ENCODE results near the gene TTC23.

Gene TTC23

GRCh38 chr15:99149366-99149765 is 100.0 kb downstream of the TTC23 start:
- no peak overlapping the region for H3K27ac Mint-ChIP-seq
- H3K27me3 Mint-ChIP-seq, result no peaks in the 10 kb centered on the region
- no peaks in the 10 kb centered on the region for H3K4me1 Mint-ChIP-seq (ENCODE audit: low read depth)
- H3K36me3 Mint-ChIP-seq (ENCODE audit: low read depth), result no peaks in the 10 kb centered on the region
- H3K4me3 Mint-ChIP-seq, result no peak overlapping the region
- H3K9me3 Mint-ChIP-seq, result no peaks in the 10 kb centered on the region

GRCh38 chr15:99148851-99149276 is 100.5 kb downstream of the TTC23 start:
- Mint-ChIP-seq H3K9me3 (no peaks in the 10 kb centered on the region), H3K27me3 (no peaks in the 10 kb centered on the region), H3K4me3 (no peak overlapping the region), H3K36me3 (ENCODE audit: low read depth) (no peaks in the 10 kb centered on the region), H3K27ac (no peak overlapping the region), H3K4me1 (ENCODE audit: low read depth) (no peaks in the 10 kb centered on the region)

DNA sequence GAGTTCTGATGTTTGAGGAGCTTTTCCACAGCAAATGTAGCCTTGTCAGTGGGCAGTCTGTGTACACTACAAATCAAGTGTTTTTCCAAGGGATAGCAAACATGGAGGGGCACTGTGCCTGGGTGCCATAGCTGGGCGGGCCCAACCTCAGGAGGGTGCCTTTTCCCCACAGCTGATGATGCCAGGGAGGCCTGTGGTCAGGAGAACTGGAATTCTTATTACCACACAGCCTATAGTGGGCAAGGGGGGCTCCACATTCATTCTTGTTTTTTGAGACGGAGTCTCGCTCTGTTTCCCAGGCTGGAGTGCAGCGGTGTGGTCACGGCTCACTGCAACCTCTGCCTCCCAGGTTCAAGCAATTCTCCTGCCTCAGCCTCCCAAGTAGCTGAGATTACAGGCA is 102.7 kb downstream of the TTC23 start:
- H3K36me3 Mint-ChIP-seq (ENCODE audit: low read depth), result no peaks in the 10 kb centered on the region
- no peaks in the 10 kb centered on the region for H3K27me3 Mint-ChIP-seq
- no peaks in the 10 kb centered on the region for H3K9me3 Mint-ChIP-seq
- H3K4me3 Mint-ChIP-seq, result no peak overlapping the region
- no peak overlapping the region for H3K27ac Mint-ChIP-seq
- no peaks in the 10 kb centered on the region for H3K4me1 Mint-ChIP-seq (ENCODE audit: low read depth)

DNA sequence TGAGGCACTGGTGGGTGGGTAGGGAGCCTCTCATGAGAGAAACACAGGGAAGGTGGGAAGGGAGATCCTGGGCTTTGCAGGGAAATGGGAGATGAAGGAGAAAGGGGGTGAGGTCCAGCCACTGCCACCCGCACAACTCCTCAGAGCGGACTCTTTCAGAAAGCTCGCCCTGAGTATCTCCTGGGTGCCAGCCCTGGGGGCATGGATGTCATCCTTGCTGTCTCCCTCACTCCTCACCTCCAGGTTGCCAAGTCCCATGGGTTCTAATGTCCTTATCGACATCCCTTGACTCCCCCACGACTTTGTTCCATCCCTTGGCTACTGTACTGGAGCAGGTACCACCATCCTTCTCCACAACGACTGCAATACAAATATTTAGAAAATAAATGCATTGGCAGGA is 103.6 kb downstream of the TTC23 start:
- no peaks in the 10 kb centered on the region for H3K36me3 Mint-ChIP-seq (ENCODE audit: low read depth)
- no peaks in the 10 kb centered on the region for H3K9me3 Mint-ChIP-seq
- no peak overlapping the region for H3K27ac Mint-ChIP-seq
- no peaks in the 10 kb centered on the region for H3K4me1 Mint-ChIP-seq (ENCODE audit: low read depth)
- H3K27me3 Mint-ChIP-seq, result no peaks in the 10 kb centered on the region
- no peak overlapping the region for H3K4me3 Mint-ChIP-seq

DNA sequence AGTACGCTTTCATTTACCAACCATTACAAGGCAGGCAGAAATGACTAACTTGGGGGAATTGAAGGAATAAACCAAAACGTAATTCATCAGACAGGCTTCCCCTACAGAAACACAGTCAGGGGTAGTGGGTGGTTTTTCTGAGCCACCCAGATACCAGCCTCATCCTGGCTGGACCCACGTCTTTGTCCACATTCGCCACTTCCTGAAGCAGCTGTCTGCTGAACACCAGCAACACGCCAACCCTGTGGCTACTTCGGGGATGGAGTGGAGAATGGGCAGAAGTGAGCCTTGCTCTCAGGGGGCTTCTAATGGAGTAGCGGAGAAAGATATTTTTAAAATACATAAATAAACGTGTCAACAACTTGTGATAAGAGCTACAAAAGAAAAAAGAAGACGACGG is 104.4 kb downstream of the TTC23 start:
- Mint-ChIP-seq H3K36me3 (ENCODE audit: low read depth) (no peaks in the 10 kb centered on the region), H3K27me3 (no peaks in the 10 kb centered on the region), H3K4me3 (no peak overlapping the region), H3K9me3 (no peaks in the 10 kb centered on the region), H3K27ac (no peak overlapping the region), H3K4me1 (ENCODE audit: low read depth) (no peaks in the 10 kb centered on the region)

GRCh38 chr15:99143655-99144610 is 105.4 kb downstream of the TTC23 start:
- H3K27ac Mint-ChIP-seq, result no peak overlapping the region
- H3K4me1 Mint-ChIP-seq (ENCODE audit: low read depth), result no peaks in the 10 kb centered on the region
- no peaks in the 10 kb centered on the region for H3K9me3 Mint-ChIP-seq
- H3K27me3 Mint-ChIP-seq, result no peaks in the 10 kb centered on the region
- H3K36me3 Mint-ChIP-seq (ENCODE audit: low read depth), result no peaks in the 10 kb centered on the region
- H3K4me3 Mint-ChIP-seq, result no peak overlapping the region

- H3K27ac Mint-ChIP-seq, result no peak overlapping the region
- H3K4me3 Mint-ChIP-seq, result no peak overlapping the region
- no peaks in the 10 kb centered on the region for H3K9me3 Mint-ChIP-seq
- no peaks in the 10 kb centered on the region for H3K4me1 Mint-ChIP-seq (ENCODE audit: low read depth)
- no peaks in the 10 kb centered on the region for H3K36me3 Mint-ChIP-seq (ENCODE audit: low read depth)
- no peaks in the 10 kb centered on the region for H3K27me3 Mint-ChIP-seq
Measured at GRCh38 chr15:99143242-99143641, 106.1 kb downstream of the TTC23 start.

- no peaks in the 10 kb centered on the region for H3K9me3 Mint-ChIP-seq
Measured at GRCh38 chr15:99142562-99142961, 106.8 kb downstream of the TTC23 start.

DNA sequence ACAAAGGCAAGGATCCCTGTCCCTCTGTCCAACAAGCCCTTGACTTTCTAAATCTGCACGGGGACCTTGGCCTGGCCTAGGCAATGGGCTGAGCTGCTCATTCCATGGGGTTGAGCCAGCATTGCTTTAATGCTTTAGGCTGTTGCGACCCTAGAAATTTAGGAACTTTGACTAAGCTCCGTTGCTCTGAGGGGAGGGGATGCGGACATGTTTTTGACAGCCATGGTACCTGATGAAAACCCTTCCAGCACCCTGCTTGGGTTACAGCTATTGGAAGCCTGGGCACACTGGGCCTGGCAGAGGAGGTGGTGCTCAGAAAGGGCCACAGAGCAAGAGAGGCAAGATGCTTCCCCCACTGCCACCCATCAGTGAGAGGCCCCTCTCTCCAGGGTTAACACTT is 107.4 kb downstream of the TTC23 start:
- Mint-ChIP-seq H3K9me3 (no peaks in the 10 kb centered on the region), H3K4me1 (ENCODE audit: low read depth) (no peaks in the 10 kb centered on the region), H3K27ac (no peak overlapping the region), H3K4me3 (no peak overlapping the region), H3K27me3 (no peaks in the 10 kb centered on the region), H3K36me3 (ENCODE audit: low read depth) (no peaks in the 10 kb centered on the region)

More at GRCh38 chr15:99142562-99142961, 106.8 kb downstream of the TTC23 start:
- no peaks in the 10 kb centered on the region for H3K4me1 Mint-ChIP-seq (ENCODE audit: low read depth)
- H3K27ac Mint-ChIP-seq, result no peak overlapping the region
- no peak overlapping the region for H3K4me3 Mint-ChIP-seq
- no peaks in the 10 kb centered on the region for H3K27me3 Mint-ChIP-seq
- H3K36me3 Mint-ChIP-seq (ENCODE audit: low read depth), result no peaks in the 10 kb centered on the region

- Mint-ChIP-seq H3K4me1 (ENCODE audit: low read depth) (no peaks in the 10 kb centered on the region), H3K36me3 (ENCODE audit: low read depth) (no peaks in the 10 kb centered on the region), H3K27ac (no peak overlapping the region), H3K27me3 (no peaks in the 10 kb centered on the region), H3K9me3 (no peaks in the 10 kb centered on the region), H3K4me3 (no peak overlapping the region)
Measured at GRCh38 chr15:99140590-99140989, 108.8 kb downstream of the TTC23 start.

- no peaks in the 10 kb centered on the region for H3K4me1 Mint-ChIP-seq (ENCODE audit: low read depth)
- no peaks in the 10 kb centered on the region for H3K36me3 Mint-ChIP-seq (ENCODE audit: low read depth)
- no peaks in the 10 kb centered on the region for H3K27me3 Mint-ChIP-seq
- H3K27ac Mint-ChIP-seq, result no peak overlapping the region
- no peak overlapping the region for H3K4me3 Mint-ChIP-seq
- no peaks in the 10 kb centered on the region for H3K9me3 Mint-ChIP-seq
Measured at GRCh38 chr15:99139276-99139675, 110.1 kb downstream of the TTC23 start.

DNA sequence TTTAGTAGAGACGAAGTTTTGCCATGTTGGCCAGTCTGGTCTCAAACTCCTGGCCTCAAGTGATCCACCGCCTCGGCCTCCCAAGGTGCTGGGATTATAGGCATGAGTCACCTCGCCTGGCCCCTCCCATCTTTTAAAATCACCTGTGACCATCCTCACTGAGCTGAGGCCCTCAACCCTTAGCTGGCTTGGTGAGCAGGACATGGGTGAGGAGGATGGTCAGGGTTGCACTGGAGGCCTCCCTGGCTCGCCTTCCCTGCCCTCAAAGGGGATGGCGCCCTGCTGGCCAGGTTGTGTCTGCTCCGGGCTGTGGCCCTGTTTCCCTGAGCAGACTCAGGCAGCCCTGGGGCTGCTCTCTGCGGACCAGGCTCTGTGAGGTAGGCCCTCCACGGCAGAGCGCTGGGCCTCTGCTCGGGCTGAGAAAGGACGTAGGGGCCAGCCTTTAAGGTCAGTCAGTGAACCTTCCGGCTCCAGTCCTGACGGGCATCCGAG is 110.8 kb downstream of the TTC23 start:
- no peaks in the 10 kb centered on the region for H3K27me3 Mint-ChIP-seq
- no peaks in the 10 kb centered on the region for H3K9me3 Mint-ChIP-seq

DNA sequence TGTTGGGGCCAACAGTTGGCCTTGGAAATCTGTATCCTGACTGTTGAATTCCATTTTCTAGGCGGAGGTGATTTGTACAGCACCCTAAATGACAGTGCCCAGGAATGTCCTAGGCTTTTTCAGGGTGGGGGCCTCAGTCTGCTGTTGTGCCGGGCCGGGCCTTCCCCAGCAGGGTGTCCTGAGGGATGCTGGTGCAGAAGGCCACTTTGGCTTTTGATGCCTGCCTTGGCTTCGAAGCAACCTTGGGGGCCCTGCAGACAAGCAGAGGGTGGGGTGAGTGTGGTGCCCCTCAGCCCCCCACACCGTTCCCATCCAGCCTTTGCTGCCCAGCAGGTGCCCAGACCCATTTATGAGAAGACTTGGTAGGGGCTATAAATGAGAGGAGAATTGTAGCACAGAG is 111.5 kb downstream of the TTC23 start:
- no peaks in the 10 kb centered on the region for H3K9me3 Mint-ChIP-seq
- H3K36me3 Mint-ChIP-seq (ENCODE audit: low read depth), result no peaks in the 10 kb centered on the region
- H3K27ac Mint-ChIP-seq, result no peak overlapping the region
- H3K27me3 Mint-ChIP-seq, result no peaks in the 10 kb centered on the region
- H3K4me3 Mint-ChIP-seq, result no peak overlapping the region
- no peaks in the 10 kb centered on the region for H3K4me1 Mint-ChIP-seq (ENCODE audit: low read depth)

More for the DNA sequence above, 110.8 kb downstream of the TTC23 start:
- H3K36me3 Mint-ChIP-seq (ENCODE audit: low read depth), result no peaks in the 10 kb centered on the region
- H3K4me3 Mint-ChIP-seq, result no peak overlapping the region
- no peak overlapping the region for H3K27ac Mint-ChIP-seq
- no peaks in the 10 kb centered on the region for H3K4me1 Mint-ChIP-seq (ENCODE audit: low read depth)

GRCh38 chr15:99137111-99137546 is 112.3 kb downstream of the TTC23 start:
- no peak overlapping the region for H3K27ac Mint-ChIP-seq

GRCh38 chr15:99135194-99135593 is 114.2 kb downstream of the TTC23 start:
- Mint-ChIP-seq H3K9me3 (no peaks in the 10 kb centered on the region), H3K4me1 (ENCODE audit: low read depth) (peaks cover 7% of the 10 kb centered on the region), H3K27me3 (no peaks in the 10 kb centered on the region), H3K36me3 (ENCODE audit: low read depth) (no peaks in the 10 kb centered on the region), H3K27ac (no peak overlapping the region), H3K4me3 (no peak overlapping the region)

More at GRCh38 chr15:99137111-99137546, 112.3 kb downstream of the TTC23 start:
- H3K9me3 Mint-ChIP-seq, result no peaks in the 10 kb centered on the region
- no peaks in the 10 kb centered on the region for H3K27me3 Mint-ChIP-seq
- no peaks in the 10 kb centered on the region for H3K4me1 Mint-ChIP-seq (ENCODE audit: low read depth)
- no peak overlapping the region for H3K4me3 Mint-ChIP-seq
- H3K36me3 Mint-ChIP-seq (ENCODE audit: low read depth), result no peaks in the 10 kb centered on the region
